ENCODE data around the gene ACTR1A. TPM values are rescaled to one million over a fixed set of nuclear protein-coding genes. Genes with fewer than 3 reads are reported as not detected.

Gene ACTR1A
- total and polyA plus RNA-seq, 9 of the 15 experiments (the other 6 are each of a cell fraction or from before 2014, with no cell fraction given): 36.3 to 77.2 (median 49.6) TPM

- TF ChIP-seq NKRF (IDR thresholded peaks at IDR 0.05; ENCODE audit: borderline replicate concordance) (0 out of 2 replicates have a peak, but pooled peaks have one; percentile 48), L3MBTL2 (IDR thresholded peaks at IDR 0.05) (peak; percentile 81), MTA3 (IDR thresholded peaks at IDR 0.05; ENCODE audit: borderline replicate concordance) (peak; percentile 23; the same call in 1 of the 2 replicates), HMGN3 (IDR thresholded peaks at IDR 0.05; ENCODE audit: borderline replicate concordance, extremely low read depth, insufficient read length, low read depth, low read length) (peak; percentile 31), ETV5 (CRISPR knock-in tag; IDR thresholded peaks at IDR 0.05; ENCODE audit: low read depth) (no peak), KDM2B (CRISPR knock-in tag; IDR thresholded peaks at IDR 0.05) (no peak), SIN3A (IDR thresholded peaks at IDR 0.05; ENCODE audit: borderline replicate concordance in 2 of 2, control insufficient read depth in 1 of 2, low read depth in 2 of 2, low read length in 2 of 2) (peak in 1 of 2 experiments; percentile 81; a peak in 1 of 4 replicates), ZBTB1 (CRISPR knock-in tag; IDR thresholded peaks at IDR 0.05; ENCODE audit: borderline replicate concordance, low read depth) (peak; percentile 86; the same call in 1 of the 2 replicates), MGA (IDR thresholded peaks at IDR 0.05) (peak; percentile 58; the same call in 1 of the 2 replicates), ETS1 (conservative IDR thresholded peaks at IDR 0.05; ENCODE audit: control insufficient read depth, low read depth, low read length) (0 out of 2 replicates have a peak, but pooled peaks have one; percentile 21)
These were observed 41.1 kb downstream of the ACTR1A start (continued) for GRCh38 chr10:102461187-102462054.
